SJSA1 (cell line): Measurements from ENCODE around the gene ADAMTS14. TPM values are rescaled to one million over a fixed set of nuclear protein-coding genes. Genes with fewer than 3 reads are reported as not detected.

ENCODE experiments used
- DNase-seq, 2 experiments: peaks; one replicate each; pipeline ENCODE4 v3.0.0-alpha.2; 2015 to 2020; ENCODE audit warnings: low spot score in 2 of 2, low read depth in 1 of 2
- H3K27ac ChIP-seq: fragments of 250-450 bp; sonication (Bioruptor Pico); 2 replicates; pipeline ENCODE4 v1.5.1; 2020; ENCODE audit warnings: mild to moderate bottlenecking, moderate library complexity
- H3K27me3 ChIP-seq: fragments of 250-450 bp; sonication (Bioruptor Pico); replicated peaks from 2 replicates; pipeline ENCODE4 v1.5.1; 2020; ENCODE audit warnings: mild to moderate bottlenecking, moderate library complexity
- H3K36me3 ChIP-seq: fragments of 250-450 bp; sonication (Bioruptor Pico); 2 replicates; pipeline ENCODE4 v1.5.1; 2020; ENCODE audit warnings: mild to moderate bottlenecking
- H3K4me1 ChIP-seq: fragments of 250-450 bp; sonication (Bioruptor Pico); replicated peaks from 2 replicates; pipeline ENCODE4 v1.6.1; 2021; ENCODE audit warnings: mild to moderate bottlenecking
- H3K4me3 ChIP-seq: fragments of 250-450 bp; sonication (Bioruptor Pico); 2 replicates; pipeline ENCODE4 v1.5.1; 2020; ENCODE audit warnings: mild to moderate bottlenecking
- H3K9me3 ChIP-seq: fragments of 250-450 bp; sonication (Bioruptor Pico); replicated peaks from 2 replicates; pipeline ENCODE4 v1.5.1; 2020; ENCODE audit warnings: mild to moderate bottlenecking
- total RNA-seq: library from RNA; depleted of rRNA; stranded (reverse); fragments of >200 nt; shearing (Covaris generic); gene quantifications from 2 replicates; pipeline ENCODE4 v1.2.3, GENCODE V29; 2014

Gene ADAMTS14
- total RNA-seq, 1 experiment from 2014 or later: 1.2 TPM

- no peak overlapping the region for H3K27ac ChIP-seq
- peaks cover 31% of the 10 kb centered on the region for H3K4me1 ChIP-seq
- DNase-seq: no peak
- no peaks in the 10 kb centered on the region for H3K9me3 ChIP-seq
- peaks cover 8% of the 10 kb centered on the region; the same call in 1 of the 2 replicates for H3K27me3 ChIP-seq
- no peak overlapping the region for H3K4me3 ChIP-seq
- no peaks in the 10 kb centered on the region for H3K36me3 ChIP-seq
These were observed 2.5 kb downstream of the ADAMTS14 start for GRCh38 chr10:70674560-70675495.

- H3K27ac ChIP-seq: no peak overlapping the region
These were observed 3.3 kb downstream of the ADAMTS14 start for GRCh38 chr10:70675496-70676161.

GRCh38 chr10:70676511-70676910 is 4.2 kb downstream of the ADAMTS14 start:
- Histone ChIP-seq H3K4me3 (no peak overlapping the region), H3K36me3 (no peaks in the 10 kb centered on the region), H3K9me3 (no peaks in the 10 kb centered on the region), H3K27me3 (peaks cover 5% of the 10 kb centered on the region; the same call in 1 of the 2 replicates), H3K27ac (no peak overlapping the region), H3K4me1 (peaks cover 31% of the 10 kb centered on the region)
- DNase-seq: no peak

More at GRCh38 chr10:70675496-70676161, 3.3 kb downstream of the ADAMTS14 start:
- Histone ChIP-seq H3K36me3 (no peaks in the 10 kb centered on the region), H3K4me3 (no peak overlapping the region), H3K27me3 (peaks cover 8% of the 10 kb centered on the region; the same call in 1 of the 2 replicates), H3K9me3 (no peaks in the 10 kb centered on the region), H3K4me1 (peaks cover 31% of the 10 kb centered on the region)
- no peak for DNase-seq

GRCh38 chr10:70677016-70677415 is 4.7 kb downstream of the ADAMTS14 start:
- no peaks in the 10 kb centered on the region for H3K36me3 ChIP-seq
- H3K27me3 ChIP-seq: no peaks in the 10 kb centered on the region
- no peaks in the 10 kb centered on the region for H3K9me3 ChIP-seq
- H3K27ac ChIP-seq: no peak overlapping the region
- H3K4me1 ChIP-seq: peaks cover 27% of the 10 kb centered on the region
- H3K4me3 ChIP-seq: no peak overlapping the region
- no peak for DNase-seq

- Histone ChIP-seq H3K27ac (no peak overlapping the region), H3K36me3 (no peaks in the 10 kb centered on the region), H3K9me3 (no peaks in the 10 kb centered on the region), H3K4me3 (no peak overlapping the region), H3K4me1 (peaks cover 22% of the 10 kb centered on the region), H3K27me3 (no peaks in the 10 kb centered on the region)
- DNase-seq: no peak
These were observed 5.4 kb downstream of the ADAMTS14 start for GRCh38 chr10:70677620-70678249.

GRCh38 chr10:70678250-70678635 is 5.9 kb downstream of the ADAMTS14 start:
- no peak overlapping the region for H3K27ac ChIP-seq

GRCh38 chr10:70678757-70679489 is 6.6 kb downstream of the ADAMTS14 start:
- Histone ChIP-seq H3K9me3 (no peaks in the 10 kb centered on the region), H3K4me3 (no peak overlapping the region), H3K27me3 (no peaks in the 10 kb centered on the region), H3K4me1 (peaks cover 22% of the 10 kb centered on the region), H3K36me3 (no peaks in the 10 kb centered on the region), H3K27ac (no peak overlapping the region)
- no peak for DNase-seq

More at GRCh38 chr10:70678250-70678635, 5.9 kb downstream of the ADAMTS14 start:
- Histone ChIP-seq H3K36me3 (no peaks in the 10 kb centered on the region), H3K27me3 (no peaks in the 10 kb centered on the region), H3K9me3 (no peaks in the 10 kb centered on the region), H3K4me3 (no peak overlapping the region), H3K4me1 (peaks cover 22% of the 10 kb centered on the region)
- DNase-seq: no peak

GRCh38 chr10:70679498-70679897 is 7.2 kb downstream of the ADAMTS14 start:
- no peak for DNase-seq
- Histone ChIP-seq H3K4me3 (no peak overlapping the region), H3K36me3 (no peaks in the 10 kb centered on the region), H3K9me3 (no peaks in the 10 kb centered on the region), H3K4me1 (peaks cover 20% of the 10 kb centered on the region), H3K27me3 (no peaks in the 10 kb centered on the region), H3K27ac (no peak overlapping the region)

- no peak overlapping the region for H3K4me3 ChIP-seq
- DNase-seq: no peak
- no peaks in the 10 kb centered on the region for H3K36me3 ChIP-seq
- H3K27me3 ChIP-seq: no peaks in the 10 kb centered on the region
- H3K9me3 ChIP-seq: no peaks in the 10 kb centered on the region
- H3K27ac ChIP-seq: no peak overlapping the region
- H3K4me1 ChIP-seq: peaks cover 20% of the 10 kb centered on the region
These were observed 8.8 kb downstream of the ADAMTS14 start for GRCh38 chr10:70680899-70681730.

GRCh38 chr10:70681731-70682005 is 9.4 kb downstream of the ADAMTS14 start:
- H3K36me3 ChIP-seq: no peaks in the 10 kb centered on the region
- no peak overlapping the region for H3K27ac ChIP-seq
- H3K9me3 ChIP-seq: no peaks in the 10 kb centered on the region
- peaks cover 20% of the 10 kb centered on the region for H3K4me1 ChIP-seq
- H3K4me3 ChIP-seq: no peak overlapping the region
- no peak for DNase-seq
- H3K27me3 ChIP-seq: no peaks in the 10 kb centered on the region

- Histone ChIP-seq H3K4me3 (no peak overlapping the region), H3K9me3 (no peaks in the 10 kb centered on the region), H3K4me1 (peaks cover 20% of the 10 kb centered on the region), H3K27me3 (no peaks in the 10 kb centered on the region), H3K27ac (peak overlapping the region; percentile 40; the same call in 1 of the 2 replicates), H3K36me3 (no peaks in the 10 kb centered on the region)
- DNase-seq: no peak
These were observed 10.8 kb downstream of the ADAMTS14 start for GRCh38 chr10:70682920-70683600.

- H3K4me3 ChIP-seq: no peak overlapping the region
- no peaks in the 10 kb centered on the region for H3K36me3 ChIP-seq
- no peaks in the 10 kb centered on the region for H3K9me3 ChIP-seq
- DNase-seq: peak in 1 of 2 experiments; percentile 36
- H3K4me1 ChIP-seq: peaks cover 20% of the 10 kb centered on the region
- H3K27ac ChIP-seq: peak overlapping the region; percentile 40; the same call in 1 of the 2 replicates
- H3K27me3 ChIP-seq: no peaks in the 10 kb centered on the region
These were observed 11.3 kb downstream of the ADAMTS14 start for GRCh38 chr10:70683601-70683934.
